HepG2 (cell line): ENCODE results near the gene CAPN9. TPM values are rescaled to one million over a fixed set of nuclear protein-coding genes. Genes with fewer than 3 reads are reported as not detected.

ENCODE experiments used
- ATAC-seq: fragments of 200-7000 bp; cut with Tn5 transposase; 3 replicates; pipeline ENCODE4 v1.9.1; 2020; ENCODE audit warnings: mild to moderate bottlenecking, moderate library complexity
- BruUV-seq: library from RNA; stranded (reverse); fragments of 400-500 nt; replicated peaks from 2 replicates; lab custom pipeline; 2021; lab: Mats Ljungman, UMichigan
- CTCF ChIA-PET: fragments of 300-600 bp; formaldehyde crosslinking; extraction: SDS; loops from one replicate; lab custom pipeline; 2021; ENCODE audit warnings: low total read pairs, inconsistent platforms, low intra/inter-chr PET ratio; lab: Yijun Ruan, JAX
- POLR2A ChIA-PET: fragments of 350-600 bp; sonication (Branson Sonifier 250); formaldehyde crosslinking; loops from one replicate; lab custom pipeline; 2020; ENCODE audit warnings: antibody characterized with exemption, inconsistent platforms; lab: Yijun Ruan, JAX
- DNase-seq: peaks from one replicate; pipeline ENCODE4 v3.0.0-alpha.2; 2015; ENCODE audit warnings: low spot score
- FAIRE-seq: peaks from 3 replicates; lab custom pipeline; 2011; peaks lifted over from hg19 to GRCh38; lab: Jason Lieb, UNC
- H2AFZ ChIP-seq: one replicate; pipeline ENCODE4 v1.6.1; 2011; ENCODE audit warnings: low read length, inconsistent platforms
- H3K27ac ChIP-seq: fragments of 300-600 bp; 3 replicates; pipeline ENCODE4 v1.8.0; 2011; ENCODE audit warnings: mixed run types, mild to moderate bottlenecking, mixed read lengths, low read length, inconsistent platforms; ENCODE audit not compliant: insufficient read depth; ENCODE audit errors: extremely low read length
- H3K27me3 ChIP-seq, 2 experiments: fragments of 200-600 bp in 1 of 2; 2 replicates in 1 of 2; 3 replicates in 1 of 2; pipeline versions ENCODE4 v1.6.0 to v1.8.0; 2011; ENCODE audit warnings: low read length in 2 of 2, mild to moderate bottlenecking in 2 of 2, moderate library complexity in 2 of 2, inconsistent platforms in 1 of 2; ENCODE audit not compliant: insufficient read depth in 2 of 2, control insufficient read depth in 1 of 2
- H3K36me3 ChIP-seq, 2 experiments: fragments of 200-600 bp in 1 of 2; replicated peaks in 1 of 2; 2 replicates in 1 of 2; 3 replicates in 1 of 2; pipeline versions ENCODE4 v1.5.1 to v1.8.0; 2011; ENCODE audit warnings: low read length in 2 of 2, inconsistent platforms in 1 of 2; ENCODE audit not compliant: insufficient read depth in 2 of 2, control insufficient read depth in 1 of 2
- H3K4me1 ChIP-seq: 2 replicates; pipeline ENCODE4 v1.5.1; 2012; ENCODE audit warnings: low read length, inconsistent platforms; ENCODE audit not compliant: insufficient read depth
- H3K4me2 ChIP-seq: 2 replicates; pipeline ENCODE4 v1.6.0; 2011; ENCODE audit warnings: low read depth, low read length, inconsistent platforms
- H3K4me3 ChIP-seq, 3 experiments: fragments of 200-600 bp in 1 of 3; sonication (generic), shearing (Covaris generic) in 1 of 3; replicated peaks in 1 of 3; 2 replicates each; pipeline ENCODE4 v1.5.1; 2011 to 2016; ENCODE audit warnings: low read length in 3 of 3, inconsistent platforms in 2 of 3, low read depth in 2 of 3, mild to moderate bottlenecking in 2 of 3, control low read depth in 1 of 3, mixed read lengths in 1 of 3; ENCODE audit not compliant: insufficient read depth in 1 of 3
- H3K79me2 ChIP-seq: one replicate; pipeline ENCODE4 v1.6.1; 2011; ENCODE audit warnings: low read length, inconsistent platforms; ENCODE audit not compliant: insufficient read depth
- H3K9ac ChIP-seq: 2 replicates; pipeline ENCODE4 v1.6.0; 2011; ENCODE audit warnings: mild to moderate bottlenecking, low read depth, low read length, inconsistent platforms; ENCODE audit not compliant: insufficient read depth
- H3K9me3 ChIP-seq: 2 replicates; pipeline ENCODE4 v1.5.1; 2012; ENCODE audit warnings: mild to moderate bottlenecking, low read length
- H4K20me1 ChIP-seq: 2 replicates; pipeline ENCODE4 v1.6.0; 2011; ENCODE audit warnings: inconsistent platforms, mild to moderate bottlenecking, low read length, moderate library complexity; ENCODE audit not compliant: insufficient read depth
- ATF7 ChIP-seq, 2 experiments: fragments of 450-650 bp in 1 of 2; sonication (generic) in 1 of 2; formaldehyde crosslinking in 1 of 2; IDR thresholded peaks; 2 replicates each; pipeline versions ENCODE4 v1.4.0 to v1.6.1; 2016 to 2020; ENCODE audit warnings: antibody characterized with exemption in 1 of 2, mild to moderate bottlenecking in 1 of 2, missing genetic modification reagents in 1 of 2
- DDIT3 ChIP-seq: sonication (generic); formaldehyde crosslinking; IDR thresholded peaks from 2 replicates; pipeline ENCODE4 v1.4.0; 2020; ENCODE audit warnings: mild to moderate bottlenecking, missing genetic modification reagents
- FLYWCH1 ChIP-seq: sonication (generic); formaldehyde crosslinking; IDR thresholded peaks from 2 replicates; pipeline ENCODE4 v1.8.1; 2023; ENCODE audit warnings: mild to moderate bottlenecking, missing genetic modification reagents
- SMARCE1 ChIP-seq: fragments of 450-650 bp; IDR thresholded peaks from 2 replicates; pipeline ENCODE4 v1.6.1; 2017; ENCODE audit warnings: borderline replicate concordance
- U2AF2 ChIP-seq: fragments of 200-400 bp; formaldehyde crosslinking; IDR thresholded peaks from 2 replicates; pipeline ENCODE4 v1.6.1; 2017; ENCODE audit warnings: low read depth, mild to moderate bottlenecking, low read length
- ZBTB40 ChIP-seq, 2 experiments: fragments of 450-650 bp in 1 of 2; sonication (generic) in 1 of 2; formaldehyde crosslinking in 1 of 2; IDR thresholded peaks; 2 replicates each; pipeline versions ENCODE4 v1.6.1 to v1.8.0; 2016 to 2022; ENCODE audit warnings: antibody characterized with exemption in 1 of 2, mild to moderate bottlenecking in 1 of 2, missing genetic modification reagents in 1 of 2
- ZNF547 ChIP-seq: sonication (generic); formaldehyde crosslinking; IDR thresholded peaks from 2 replicates; pipeline ENCODE4 v1.5.1; 2020; ENCODE audit warnings: mild to moderate bottlenecking, missing genetic modification reagents
- WGBS: methylation state at CpG from one replicate; pipeline ENCODE4 v1.1.6; 2017; ENCODE audit warnings: low lambda C conversion rate; 5-methylcytosine and 5-hydroxymethylcytosine counted together
- in situ Hi-C: cut with HindIII; loops from 2 replicates; pipeline ENCODE4 v1.10.0; 2017; ENCODE audit warnings: low pct_unique_long_range_greater_than_20kb; ENCODE audit not compliant: extremely low pct_ligation_motif_present
- intact Hi-C: fragments of 100-400 bp; cut with micrococcal nuclease; formaldehyde crosslinking; loops from one replicate; pipeline ENCODE4 v1.10.0; 2022; ENCODE audit not compliant: unreplicated experiment
- polyA plus RNA-seq, 8 experiments: library from polyadenylated mRNA; depleted of rRNA in 3 of 8; stranded (reverse) in 7 of 8; unstranded in 1 of 8; fragments of >200 nt; fragmentation: Illumina TruSeq in 4 of 8; extraction: Trizol in 4 of 8; gene quantifications; 2 replicates each; pipeline versions ENCODE4 v1.2.1 to v1.2.3, GENCODE V29; 2011 to 2016; ENCODE audit warnings: low read depth in 4 of 8, missing spikeins in 1 of 8, mixed read lengths in 1 of 8; ENCODE audit not compliant: insufficient read depth in 1 of 8
- total RNA-seq, 5 experiments: library from RNA; depleted of rRNA; stranded (reverse); fragments of >200 nt; fragmentation: Illumina TruSeq; extraction: Trizol; gene quantifications; 2 replicates each; pipeline ENCODE4 v1.2.3, GENCODE V29; 2016; ENCODE audit warnings: low read depth in 1 of 5

CAPN9 gene
- total and polyA plus RNA-seq, 2 of the 13 experiments (the other 11 are each of a cell fraction or from before 2014, with no cell fraction given) = 0.04 to 0.31 TPM

GRCh38 chr1:230746617-230747016 is 571 bp upstream of the CAPN9 start:
- DNase-seq (no peak), FAIRE-seq (no peak), ATAC-seq (no peak)
- Histone ChIP-seq H3K36me3 (no peaks in the 10 kb centered on the region), H3K4me3 (no peak overlapping the region), H3K9ac (no peak overlapping the region), H3K27me3 (no peaks in the 10 kb centered on the region), H3K9me3 (no peaks in the 10 kb centered on the region), H3K4me1 (peaks cover 89% of the 10 kb centered on the region), H2AFZ (no peak overlapping the region), H3K79me2 (no peaks in the 10 kb centered on the region), H4K20me1 (no peaks in the 10 kb centered on the region), H3K27ac (no peak overlapping the region), H3K4me2 (peak overlapping the region; percentile 47; the same call in 1 of the 2 replicates)
- TF ChIP-seq FLYWCH1 (CRISPR knock-in tag) = no peak
- TF ChIP-seq ZNF547 (CRISPR knock-in tag) = no peak
- peak; percentile 64 for TF ChIP-seq ZBTB40 (IDR thresholded peaks at IDR 0.05)
- TF ChIP-seq ZBTB40 (CRISPR knock-in tag; IDR thresholded peaks at IDR 0.05) = peak; percentile 99
- TF ChIP-seq DDIT3 (CRISPR knock-in tag) = no peak
- TF ChIP-seq U2AF2 = no peak
- no peak for TF ChIP-seq ATF7 (IDR thresholded peaks at IDR 0.05)
- TF ChIP-seq ATF7 (CRISPR knock-in tag; IDR thresholded peaks at IDR 0.05) = no peak
- no peak for TF ChIP-seq SMARCE1
- POLR2A ChIA-PET = interaction anchor here (0.7 to 1.3 kb wide), 2 partner anchors 44 to 107 kb away, joined by 3 read pairs; no protein-coding TSS in a partner anchor
- no TSS peak for BruUV-seq
- CTCF ChIA-PET = no interaction called here
- in situ Hi-C loops = no loop called here
- intact Hi-C loops = no loop called here
- WGBS = 76% methylated on average over 4 of the region's 4 CpGs
